Testis (tissue), 2 donors: ENCODE measurements around the gene ABCC10.
"Not testable (repeated sequence)": the region's sequence is repeated elsewhere in the genome, so short reads cannot be mapped to it uniquely, and the experiment has no call there.

Source experiments
- CTCF ChIP-seq, 3 experiments: fragments of 450-650 bp in 2 of 3; fragments of 200-600 bp in 1 of 3; sonication (generic) in 1 of 3; IDR thresholded peaks; one replicate each; pipeline ENCODE4 v1.5.1; 2016 to 2019; ENCODE audit warnings: antibody characterized with exemption in 3 of 3, mild to moderate bottlenecking in 2 of 3, moderate library complexity in 1 of 3
- POLR2A ChIP-seq: fragments of 450-650 bp; IDR thresholded peaks from one replicate; pipeline ENCODE4 v1.6.1; 2017; ENCODE audit warnings: antibody characterized with exemption, mild to moderate bottlenecking, moderate library complexity

GRCh38 chr6:43458154-43458553, 30.8 kb downstream of the ABCC10 start:
- TF ChIP-seq CTCF (IDR thresholded peaks at IDR 0.05); POLR2A: not testable (repeated sequence)
